Measurements from ENCODE around the gene IMPA2. TPM values are rescaled to one million over a fixed set of nuclear protein-coding genes. Genes with fewer than 3 reads are reported as not detected.
A peak's percentile ranks its signal among the peaks of the same experiment; 100 is the strongest.
"Not testable (repeated sequence)": the region's sequence is repeated elsewhere in the genome, so short reads cannot be mapped to it uniquely, and the experiment has no call there.

Gene IMPA2
- polyA plus RNA-seq, 3 donors: 106 to 129 (median 116) TPM

DNA sequence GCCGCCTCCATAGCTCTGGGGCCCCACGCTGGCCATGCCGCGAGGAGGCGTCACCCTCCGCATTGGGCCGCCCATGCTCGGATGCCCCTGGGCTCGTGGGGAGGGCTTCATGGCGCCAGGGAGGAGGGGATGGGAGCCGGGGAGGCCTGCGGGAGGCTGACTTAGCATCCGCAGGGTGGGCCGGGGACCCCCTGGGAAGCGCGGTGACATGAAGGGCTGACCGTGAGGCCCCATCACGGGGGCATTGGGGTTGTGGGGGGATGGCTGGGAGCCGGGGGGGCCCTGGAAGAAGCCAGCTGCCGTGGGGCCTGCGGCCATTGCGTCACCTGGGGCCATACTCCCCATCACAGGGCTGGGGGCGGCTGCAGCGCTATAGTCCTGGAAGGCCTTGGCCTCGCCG is 86.4 kb downstream of the IMPA2 start:
- no peak for DNase-seq

- DNase-seq: not testable (repeated sequence)
Measured at GRCh38 chr18:12068316-12068949, 87.1 kb downstream of the IMPA2 start.

- no peak for DNase-seq
Measured at GRCh38 chr18:12068950-12069320, 87.6 kb downstream of the IMPA2 start.

DNA sequence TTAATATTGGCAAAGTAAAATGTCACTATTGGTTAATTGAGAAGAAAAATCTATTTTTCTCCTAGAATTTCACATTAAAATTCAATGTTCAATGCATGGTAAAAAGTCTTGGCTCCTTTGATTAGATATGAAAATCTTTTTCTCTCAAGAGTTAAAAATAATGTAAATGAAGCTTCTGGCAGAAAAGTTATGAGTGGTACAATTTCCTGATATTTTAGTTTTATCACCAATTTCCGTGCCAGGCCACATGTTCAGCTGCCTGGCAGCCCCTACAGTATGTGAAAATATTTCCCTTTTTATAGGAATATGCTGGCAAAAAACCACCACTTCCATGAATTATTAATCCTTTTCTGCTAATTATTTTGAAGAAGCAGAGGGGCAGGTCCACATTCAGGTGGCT is 89.8 kb downstream of the IMPA2 start:
- DNase-seq: not testable (repeated sequence)

DNA sequence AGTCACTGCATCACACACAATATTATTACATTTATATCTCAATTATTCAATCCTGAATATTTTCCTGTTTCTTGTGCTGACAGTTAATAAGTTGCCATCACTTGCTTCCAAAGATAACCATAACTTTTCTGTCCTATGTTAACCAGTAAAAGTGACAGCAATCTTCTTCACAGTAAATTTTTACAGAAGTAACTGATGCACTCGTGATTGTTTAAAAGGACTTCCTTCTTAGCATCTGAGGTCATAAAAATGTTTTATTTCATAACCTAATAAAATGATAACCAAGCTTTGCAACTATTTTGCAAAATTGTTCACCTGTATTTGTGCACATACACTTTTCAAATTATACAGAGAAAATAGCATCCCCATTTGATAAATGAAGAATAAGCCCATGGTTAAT is 91.7 kb downstream of the IMPA2 start:
- DNase-seq: no peak

- no peak for DNase-seq
Measured at GRCh38 chr18:12074736-12075135, 93.4 kb downstream of the IMPA2 start.

- peak; percentile 36 for DNase-seq
Measured at GRCh38 chr18:12076424-12077140, 95.3 kb downstream of the IMPA2 start.

- not testable (repeated sequence) for DNase-seq
Measured at GRCh38 chr18:12077994-12078393, 96.7 kb downstream of the IMPA2 start.

DNA sequence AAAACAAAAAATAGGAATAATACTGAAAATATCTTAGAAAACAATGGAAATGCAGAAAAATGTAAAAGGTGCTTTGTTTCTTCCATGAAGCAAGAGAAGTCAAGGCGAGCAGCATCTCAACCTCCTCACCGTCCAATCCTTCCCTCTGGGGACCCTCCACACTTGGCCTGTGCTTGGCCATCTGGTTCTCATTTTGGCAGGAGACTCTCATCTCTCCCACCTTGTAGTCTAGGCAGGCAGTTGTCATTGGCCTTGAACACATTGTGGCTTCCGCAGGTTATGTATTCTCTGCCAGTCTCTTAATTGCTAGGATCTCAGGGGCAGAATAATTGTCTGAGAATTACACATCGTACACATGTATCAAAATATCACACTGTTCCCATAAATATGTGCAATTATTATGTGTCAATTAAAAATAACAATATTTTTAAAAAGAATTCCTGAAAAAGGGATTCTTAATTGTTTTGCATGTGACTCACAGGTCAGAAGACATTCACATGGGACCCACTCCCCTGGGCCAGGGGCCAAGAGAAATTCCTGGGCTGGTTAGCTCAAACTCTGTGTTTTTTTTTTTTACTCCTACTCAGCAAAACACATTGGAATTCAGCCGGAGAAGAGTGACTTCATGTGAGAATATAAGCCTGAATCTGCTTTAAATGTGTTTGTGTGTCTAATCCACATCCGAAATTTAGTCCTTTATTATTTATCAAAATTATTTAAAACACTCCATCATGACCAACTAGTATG is 98.4 kb downstream of the IMPA2 start:
- no peak for DNase-seq

Other genes starting within 250 kb of the IMPA2 start
- gene CHMP1B, start 130.1 kb upstream of the IMPA2 start, polyA plus RNA-seq (ENCODE audit: insufficient read length in 3 of 3): 10 to 100 TPM; 44.5 to 47.3 (median 46.1) TPM
- 10 to 100 TPM; 40.7 to 55.9 (median 50.9) TPM for gene MPPE1, start 73.2 kb upstream of the IMPA2 start, polyA plus RNA-seq (ENCODE audit: insufficient read length in 3 of 3)
- gene ANKRD62, start 112.3 kb downstream of the IMPA2 start, polyA plus RNA-seq (ENCODE audit: insufficient read length in 3 of 3): under 1 TPM in 2 of 3 donors, not detected in 1; 0.03 to 0.07 TPM

Data from renal pelvis (tissue), 4 donors.